B cell (primary cell): ENCODE data around the gene FANCC. TPM values are rescaled to one million over a fixed set of nuclear protein-coding genes. Genes with fewer than 3 reads are reported as not detected.

Source experiments
- ATAC-seq: fragments of 200-7000 bp; cut with Tn5 transposase; one replicate; pipeline ENCODE4 v1.10.0; 2021; ENCODE audit warnings: low read depth, mild to moderate bottlenecking, moderate number of reproducible peaks, moderate library complexity
- CTCF ChIA-PET: fragments of 350-600 bp; sonication (Branson Sonifier 250); formaldehyde crosslinking; loops from one replicate; lab custom pipeline; 2021; ENCODE audit warnings: antibody characterized with exemption, inconsistent platforms; lab: Charles Lee
- POLR2A ChIA-PET: fragments of 350-600 bp; sonication (Branson Sonifier 250); formaldehyde crosslinking; loops from one replicate; lab custom pipeline; 2021; ENCODE audit warnings: antibody characterized with exemption; lab: Charles Lee
- DNase-seq: peaks from one replicate; pipeline ENCODE4 v3.0.0; 2013
- H2AFZ ChIP-seq: 2 replicates; pipeline ENCODE4 v1.6.1; 2012; ENCODE audit warnings: mild to moderate bottlenecking, low read depth, low read length; ENCODE audit not compliant: insufficient read depth, poor library complexity, severe bottlenecking
- H3K27ac ChIP-seq, 2 donors: 1 replicate in 1 of 2; 2 replicates in 1 of 2; pipeline ENCODE4 v1.5.1; 2012 to 2013; ENCODE audit warnings: low read length in 2 of 2, mild to moderate bottlenecking in 2 of 2, moderate library complexity in 1 of 2
- H3K27me3 ChIP-seq, 4 experiments: fragments of 200-600 bp in 1 of 4; sonication (generic) in 1 of 4; replicated peaks in 1 of 4; 1 replicate in 2 of 4; 2 replicates in 2 of 4; pipeline versions ENCODE4 v1.6.1 to v1.7.0; 2013 to 2016; ENCODE audit warnings: low read length in 3 of 4, mild to moderate bottlenecking in 2 of 4, mixed read lengths in 1 of 4, moderate library complexity in 1 of 4; ENCODE audit not compliant: insufficient read depth in 4 of 4, control insufficient read depth in 3 of 4; ENCODE audit errors: control extremely low read depth in 1 of 4
- H3K36me3 ChIP-seq, 2 experiments: replicated peaks in 1 of 2; 1 replicate in 1 of 2; 2 replicates in 1 of 2; pipeline versions ENCODE4 v1.6.1 to v1.7.1; 2013; ENCODE audit warnings: low read length in 1 of 2; ENCODE audit not compliant: insufficient read depth in 2 of 2, control insufficient read depth in 1 of 2; ENCODE audit errors: control extremely low read depth in 1 of 2, extremely low read depth in 1 of 2
- H3K4me1 ChIP-seq, 2 donors: fragments of 200-600 bp in 1 of 2; sonication (generic) in 1 of 2; 1 replicate in 1 of 2; 2 replicates in 1 of 2; pipeline versions ENCODE4 v1.5.1 to v1.6.1; 2013 to 2017; ENCODE audit warnings: low read length in 2 of 2; ENCODE audit not compliant: control insufficient read depth in 2 of 2, insufficient read depth in 2 of 2
- H3K4me2 ChIP-seq: replicated peaks from 2 replicates; pipeline ENCODE3; 2012; ENCODE audit warnings: mild to moderate bottlenecking, low read depth, low read length; ENCODE audit not compliant: poor library complexity, severe bottlenecking
- H3K4me3 ChIP-seq, 5 experiments: fragments of 200-600 bp in 1 of 5; sonication (generic) in 1 of 5; 1 replicate in 3 of 5; 2 replicates in 2 of 5; pipeline versions ENCODE4 v1.5.1 to v1.7.0; 2011 to 2016; ENCODE audit warnings: low read length in 4 of 5, mild to moderate bottlenecking in 4 of 5, low read depth in 2 of 5, control low read depth in 1 of 5, moderate library complexity in 1 of 5; ENCODE audit not compliant: insufficient read depth in 1 of 5; ENCODE audit errors: control extremely low read depth in 1 of 5, extremely low read depth in 1 of 5
- H3K79me2 ChIP-seq: fragments of 200-600 bp; sonication (generic); one replicate; pipeline ENCODE4 v1.6.0; 2016; ENCODE audit warnings: low read length; ENCODE audit not compliant: control insufficient read depth, insufficient read depth
- H3K9ac ChIP-seq: fragments of 200-600 bp; sonication (generic); 2 replicates; pipeline ENCODE4 v1.6.1; 2017; ENCODE audit warnings: mild to moderate bottlenecking, low read length, moderate library complexity
- H3K9me3 ChIP-seq, 3 donors: one replicate each; pipeline versions ENCODE4 v1.6.1 to v1.7.1; 2013; ENCODE audit warnings: low read length in 2 of 3; ENCODE audit not compliant: control insufficient read depth in 2 of 3, insufficient read depth in 1 of 3; ENCODE audit errors: control extremely low read depth in 1 of 3
- H4K20me1 ChIP-seq: 2 replicates; pipeline ENCODE4 v1.6.0; 2012; ENCODE audit warnings: mild to moderate bottlenecking, low read length; ENCODE audit not compliant: insufficient read depth, control insufficient read depth, poor library complexity, severe bottlenecking
- H3K27ac Mint-ChIP-seq: one replicate; pipeline ENCODE4 v1.8.0; 2021; ENCODE audit warnings: mixed read lengths
- H3K27me3 Mint-ChIP-seq: one replicate; pipeline ENCODE4 v1.8.0; 2021; ENCODE audit warnings: mixed read lengths
- H3K4me1 Mint-ChIP-seq: one replicate; pipeline ENCODE4 v1.8.0; 2021; ENCODE audit warnings: mixed read lengths
- H3K4me3 Mint-ChIP-seq: one replicate; pipeline ENCODE4 v1.8.0; 2021; ENCODE audit warnings: mixed read lengths
- H3K9me3 Mint-ChIP-seq: one replicate; pipeline ENCODE4 v1.8.0; 2022; ENCODE audit warnings: mixed read lengths; ENCODE audit not compliant: insufficient read depth
- CTCF ChIP-seq: fragments of 200-600 bp; IDR thresholded peaks from one replicate; pipeline ENCODE4 v1.8.0; 2022; ENCODE audit warnings: antibody characterized with exemption, mild to moderate bottlenecking
- EZH2 ChIP-seq: IDR thresholded peaks from 2 replicates; pipeline ENCODE4 v1.6.1; 2012; ENCODE audit warnings: borderline replicate concordance, low read depth, mild to moderate bottlenecking, moderate library complexity, low read length; ENCODE audit not compliant: insufficient read depth, poor library complexity, severe bottlenecking
- WGBS: methylation state at CpG from one replicate; pipeline ENCODE4 v1.1.5; 2013; ENCODE audit warnings: missing lambda C conversion rate; ENCODE audit not compliant: insufficient coverage; 5-methylcytosine and 5-hydroxymethylcytosine counted together
- intact Hi-C: fragments of 100-400 bp; cut with micrococcal nuclease; formaldehyde crosslinking; loops from one replicate; pipeline ENCODE4 v1.10.0; 2022
- polyA plus RNA-seq: library from polyadenylated mRNA; depleted of rRNA; stranded (reverse); fragments of >200 nt; gene quantifications from 2 replicates; pipeline ENCODE4 v1.2.3, GENCODE V29; 2012
- total RNA-seq, 2 donors: library from RNA; stranded (reverse); fragments of 120-200 nt in 1 of 2; gene quantifications; 1 replicate in 1 of 2; 2 replicates in 1 of 2; pipeline versions ENCODE4 v1.2.3 to v1.2.4, GENCODE V29; 2013 to 2022

FANCC gene
- total and polyA plus RNA-seq, 2 donors (not counting 1 experiment from before 2014, with no cell fraction given), result 1.8 to 11.1 TPM

- H2AFZ ChIP-seq, result no peak overlapping the region
- ChIA-PET CTCF (interaction anchor here (1.2 kb wide), 1 partner anchor 28 kb away, joined by 4 read pairs; no protein-coding TSS in a partner anchor), POLR2A (no interaction called here)
- Mint-ChIP-seq H3K4me3 (no peak overlapping the region), H3K27ac (no peak overlapping the region), H3K4me1 (peaks cover 2% of the 10 kb centered on the region), H3K9me3 (no peaks in the 10 kb centered on the region), H3K27me3 (no peaks in the 10 kb centered on the region)
- no peak overlapping the region for H3K27ac ChIP-seq
- H3K36me3 ChIP-seq, result no peaks in the 10 kb centered on the region
- intact Hi-C loops, result no loop called here
- no peaks in the 10 kb centered on the region for H4K20me1 ChIP-seq
- no peaks in the 10 kb centered on the region for H3K27me3 ChIP-seq
- DNase-seq (no peak), ATAC-seq (no peak)
- no peaks in the 10 kb centered on the region for H3K79me2 ChIP-seq
- no CpG with 5 or more reads among the region's 3 CpGs for WGBS
- TF ChIP-seq EZH2 (no peak), CTCF (no peak)
- H3K4me3 ChIP-seq, result no peak overlapping the region
- no peaks in the 10 kb centered on the region for H3K4me1 ChIP-seq
- H3K9me3 ChIP-seq, result no peaks in the 10 kb centered on the region
- no peak overlapping the region for H3K9ac ChIP-seq
- H3K4me2 ChIP-seq, result no peak overlapping the region
Observed at GRCh38 chr9:95155220-95155619, 162.3 kb downstream of the FANCC start.

GRCh38 chr9:95150903-95151302, 166.6 kb downstream of the FANCC start:
- H3K4me1 ChIP-seq, result no peaks in the 10 kb centered on the region
- Mint-ChIP-seq H3K27ac (no peak overlapping the region), H3K4me3 (no peak overlapping the region), H3K4me1 (no peaks in the 10 kb centered on the region), H3K27me3 (no peaks in the 10 kb centered on the region), H3K9me3 (no peaks in the 10 kb centered on the region)
- 90% methylated on average over 5 of the region's 7 CpGs for WGBS
- ChIA-PET POLR2A (no interaction called here), CTCF (interaction anchor here (1.1 to 1.2 kb wide), 3 partner anchors 17 to 470 kb away, joined by 4 read pairs; no protein-coding TSS in a partner anchor)
- intact Hi-C loops, result no loop called here
- no peak overlapping the region for H2AFZ ChIP-seq
- no peaks in the 10 kb centered on the region for H3K36me3 ChIP-seq
- H3K9me3 ChIP-seq, result no peaks in the 10 kb centered on the region
- H3K9ac ChIP-seq, result no peak overlapping the region
- no peak overlapping the region for H3K4me2 ChIP-seq
- ATAC-seq, result no peak
- no peaks in the 10 kb centered on the region for H3K79me2 ChIP-seq
- DNase-seq, result no peak
- no peak overlapping the region for H3K27ac ChIP-seq
- no peak for TF ChIP-seq EZH2
- TF ChIP-seq CTCF, result no peak
- H3K27me3 ChIP-seq, result no peaks in the 10 kb centered on the region
- no peaks in the 10 kb centered on the region for H4K20me1 ChIP-seq
- H3K4me3 ChIP-seq, result no peak overlapping the region
